Fibroblast of skin of right biceps (primary cell): Measurements from ENCODE around the gene CERKL.

Experiments used
- DNase-seq: peaks from one replicate; pipeline ENCODE4 v3.0.0-alpha.2; 2013

The CERKL gene

GRCh38 chr2:181573140-181573736 is 83.7 kb downstream of the CERKL start:
- DNase-seq: peak; percentile 20

- peak; percentile 12 for DNase-seq
Observed at GRCh38 chr2:181570833-181571661, 85.9 kb downstream of the CERKL start.

GRCh38 chr2:181570059-181570458 is 86.8 kb downstream of the CERKL start:
- DNase-seq: no peak

- DNase-seq: no peak
Observed at GRCh38 chr2:181566334-181567032, 90.4 kb downstream of the CERKL start.

GRCh38 chr2:181563101-181563692 is 93.7 kb downstream of the CERKL start:
- no peak for DNase-seq

GRCh38 chr2:181558371-181558770 is 98.5 kb downstream of the CERKL start:
- DNase-seq: no peak

GRCh38 chr2:181554061-181554830 is 102.7 kb downstream of the CERKL start:
- no peak for DNase-seq

- no peak for DNase-seq
Observed at GRCh38 chr2:181553244-181553643, 103.7 kb downstream of the CERKL start.

GRCh38 chr2:181552808-181553207 is 104.1 kb downstream of the CERKL start:
- no peak for DNase-seq

- DNase-seq: peak; percentile 16
Observed at GRCh38 chr2:181546086-181546485, 110.8 kb downstream of the CERKL start.

- DNase-seq: no peak
Observed at GRCh38 chr2:181542170-181542569, 114.7 kb downstream of the CERKL start.

- DNase-seq: no peak
Observed at GRCh38 chr2:181540421-181540820, 116.5 kb downstream of the CERKL start.

- no peak for DNase-seq
Observed at GRCh38 chr2:181536730-181537129, 120.2 kb downstream of the CERKL start.

- DNase-seq: no peak
Observed at GRCh38 chr2:181528441-181528840, 128.5 kb downstream of the CERKL start.

GRCh38 chr2:181527058-181527457 is 129.8 kb downstream of the CERKL start:
- DNase-seq: no peak

GRCh38 chr2:181526014-181526413 is 130.9 kb downstream of the CERKL start:
- DNase-seq: no peak

GRCh38 chr2:181523756-181524155 is 133.1 kb downstream of the CERKL start:
- DNase-seq: no peak

- DNase-seq: no peak
Observed at GRCh38 chr2:181520253-181520652, 136.7 kb downstream of the CERKL start.

- no peak for DNase-seq
Observed at GRCh38 chr2:181517685-181518301, 139.1 kb downstream of the CERKL start.

- DNase-seq: no peak
Observed at GRCh38 chr2:181516992-181517391, 139.9 kb downstream of the CERKL start.

GRCh38 chr2:181515719-181516118 is 141.2 kb downstream of the CERKL start:
- DNase-seq: no peak

GRCh38 chr2:181500201-181500600 is 156.7 kb downstream of the CERKL start:
- no peak for DNase-seq
